Globus pallidus (tissue), 1 donor: ENCODE measurements around the gene SLC1A4.
"Not testable (repeated sequence)": the region's sequence is repeated elsewhere in the genome, so short reads cannot be mapped to it uniquely, and the experiment has no call there.

Experiments used
- DNase-seq: peaks from one replicate; pipeline ENCODE4 v3.0.0-alpha.2; 2015; ENCODE audit warnings: low spot score

The SLC1A4 gene

DNA sequence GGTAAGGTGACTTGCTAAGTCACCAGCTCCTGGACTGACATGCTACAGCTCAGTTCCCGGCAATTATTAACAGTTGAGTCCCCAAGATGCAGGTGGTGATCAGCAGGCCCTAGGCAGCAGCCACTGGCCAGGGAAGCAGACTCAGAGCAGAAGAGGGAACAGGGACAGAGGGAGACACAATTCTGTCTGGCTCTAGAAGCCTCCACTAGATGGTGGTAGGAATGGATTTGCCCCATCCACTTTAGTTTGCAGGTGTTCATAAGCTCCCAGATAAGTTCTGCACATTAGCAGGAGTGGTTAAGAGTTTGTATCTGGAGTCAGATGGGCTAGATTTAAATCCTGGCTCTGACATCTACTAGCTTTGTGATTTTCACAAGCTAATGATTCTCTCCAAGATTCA lies 25.5 kb upstream of the SLC1A4 start:
- DNase-seq: no peak

DNA sequence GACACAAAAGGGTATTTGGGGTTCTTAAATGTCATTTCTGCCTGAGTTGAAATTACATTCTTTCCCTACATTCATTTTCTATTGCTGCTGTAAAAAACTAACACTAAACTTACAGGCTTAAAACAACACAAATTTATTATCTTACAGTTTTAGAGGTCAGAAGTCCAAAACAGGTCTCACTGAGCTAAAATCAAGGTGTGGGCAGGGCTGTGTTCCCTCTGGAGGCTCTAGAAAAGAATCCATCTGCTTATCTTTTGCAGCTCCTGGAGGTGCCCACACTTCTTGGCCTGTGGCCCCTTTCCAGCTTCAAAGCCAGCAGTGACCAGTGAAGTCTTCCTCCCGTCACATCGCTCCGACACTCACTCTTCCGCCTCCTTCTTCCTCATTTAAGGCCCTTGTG lies 23.2 kb upstream of the SLC1A4 start:
- DNase-seq: no peak

DNA sequence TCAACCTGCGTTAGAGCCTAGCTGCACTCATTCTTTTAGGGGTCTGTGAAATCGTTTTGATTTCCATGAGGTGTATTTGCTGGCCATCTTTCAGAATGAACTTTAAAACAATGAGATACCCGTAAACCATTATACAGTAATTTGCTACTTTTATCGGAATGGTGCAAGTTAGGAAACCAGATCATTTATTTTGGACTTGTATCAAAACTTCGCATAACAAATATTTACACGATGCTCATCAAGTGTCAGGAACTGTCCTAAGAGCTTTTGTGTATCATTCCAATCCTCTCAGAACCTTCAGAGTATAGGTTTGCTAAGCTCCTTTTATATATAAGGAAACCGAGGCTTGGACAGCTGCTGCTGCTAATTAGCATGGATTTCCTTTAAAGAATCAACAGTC lies 22.4 kb upstream of the SLC1A4 start:
- no peak for DNase-seq

DNA sequence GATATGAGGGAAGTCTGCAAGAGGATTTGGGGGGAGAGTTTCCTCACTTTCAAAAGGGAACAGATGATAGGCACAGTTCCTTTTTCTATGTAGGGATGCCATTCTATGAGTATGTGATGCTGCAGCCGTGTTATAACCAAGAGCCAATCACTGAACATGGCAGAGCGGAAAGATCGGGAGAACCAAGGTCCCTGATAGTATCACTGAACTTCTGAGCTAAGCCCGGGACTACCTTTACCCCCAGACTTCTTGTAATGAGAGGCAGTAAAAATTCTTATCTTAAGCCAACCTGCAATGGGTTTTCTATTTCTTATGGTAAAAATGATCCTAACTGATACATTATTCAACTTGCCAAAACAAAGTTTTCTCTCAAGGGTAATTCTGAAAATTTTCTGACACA lies 21.6 kb upstream of the SLC1A4 start:
- no peak for DNase-seq

DNA sequence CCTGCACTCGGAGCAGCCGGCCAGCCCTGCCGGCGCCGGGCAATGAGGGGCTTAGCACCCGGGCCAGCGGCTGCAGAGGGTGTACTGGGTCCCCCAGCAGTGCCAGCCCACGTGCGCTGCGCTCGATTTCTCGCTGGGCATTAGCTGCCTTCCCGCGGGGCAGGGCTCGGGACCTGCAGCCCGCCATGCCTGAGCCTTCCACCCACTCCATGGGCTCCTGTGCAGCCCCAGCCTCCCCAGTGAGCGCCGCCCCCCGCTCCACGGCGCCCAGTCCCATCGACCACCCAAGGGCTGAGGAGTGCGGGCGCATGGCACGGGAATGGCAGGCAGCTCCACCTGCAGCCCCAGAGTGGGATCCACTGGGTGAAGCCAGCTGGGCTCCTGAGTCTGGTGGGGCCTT lies 20.1 kb upstream of the SLC1A4 start:
- not testable (repeated sequence) for DNase-seq

DNA sequence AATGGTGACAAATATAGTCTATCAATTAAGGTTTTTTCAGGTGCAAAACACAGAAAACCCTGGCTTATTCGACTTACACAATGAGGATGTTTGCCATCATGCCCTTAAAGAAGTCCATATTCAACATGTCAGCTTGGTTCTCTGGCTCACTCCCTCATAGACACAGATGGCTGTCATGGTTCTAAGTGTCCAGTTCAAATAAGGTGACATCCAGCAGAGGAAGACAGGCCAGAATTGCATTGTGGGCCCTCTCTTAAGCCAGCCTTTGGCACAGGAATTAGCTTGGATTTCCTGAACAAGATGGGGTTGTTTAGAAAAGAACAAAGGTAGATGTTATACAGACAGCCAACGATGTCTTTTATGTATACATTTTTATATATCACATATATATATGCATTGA lies 18.7 kb upstream of the SLC1A4 start:
- DNase-seq: no peak

DNA sequence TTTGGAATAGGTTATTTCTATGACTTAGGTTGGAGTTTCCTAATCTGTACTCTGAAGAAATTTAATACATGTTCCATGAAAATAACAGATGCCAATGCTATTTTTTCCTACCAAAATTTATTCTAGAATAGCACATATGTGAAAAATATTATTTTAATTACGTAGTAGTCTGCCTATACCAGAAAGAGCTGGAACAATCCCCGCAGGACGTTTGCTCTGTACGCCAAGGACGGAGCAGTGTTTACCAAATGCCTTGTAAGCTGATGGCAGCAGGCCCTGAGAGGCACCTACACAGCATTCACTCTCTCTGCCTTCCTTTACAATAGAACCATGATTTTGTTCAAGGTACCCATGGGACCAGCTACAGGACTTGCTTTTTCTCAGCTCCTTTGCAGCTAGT lies 16.8 kb upstream of the SLC1A4 start:
- no peak for DNase-seq

DNA sequence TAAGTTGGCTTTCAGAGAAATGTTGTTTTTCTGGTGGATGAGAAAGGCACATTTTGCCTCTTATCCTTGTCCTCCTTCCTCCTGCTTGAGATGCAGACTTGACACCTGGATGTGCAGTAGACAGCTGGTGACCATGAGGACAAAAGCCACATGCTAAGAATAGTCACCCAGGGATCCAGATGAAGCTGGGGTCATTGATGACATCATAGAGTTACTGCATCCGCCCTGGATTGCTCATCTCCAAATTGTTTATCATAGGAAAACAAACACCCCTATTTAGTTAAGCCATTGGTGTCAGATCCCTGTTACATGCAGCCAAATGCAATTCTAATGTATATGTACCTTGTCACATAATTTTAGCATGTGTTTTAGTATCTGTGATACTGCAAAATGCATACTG lies 16.3 kb upstream of the SLC1A4 start:
- DNase-seq: no peak

DNA sequence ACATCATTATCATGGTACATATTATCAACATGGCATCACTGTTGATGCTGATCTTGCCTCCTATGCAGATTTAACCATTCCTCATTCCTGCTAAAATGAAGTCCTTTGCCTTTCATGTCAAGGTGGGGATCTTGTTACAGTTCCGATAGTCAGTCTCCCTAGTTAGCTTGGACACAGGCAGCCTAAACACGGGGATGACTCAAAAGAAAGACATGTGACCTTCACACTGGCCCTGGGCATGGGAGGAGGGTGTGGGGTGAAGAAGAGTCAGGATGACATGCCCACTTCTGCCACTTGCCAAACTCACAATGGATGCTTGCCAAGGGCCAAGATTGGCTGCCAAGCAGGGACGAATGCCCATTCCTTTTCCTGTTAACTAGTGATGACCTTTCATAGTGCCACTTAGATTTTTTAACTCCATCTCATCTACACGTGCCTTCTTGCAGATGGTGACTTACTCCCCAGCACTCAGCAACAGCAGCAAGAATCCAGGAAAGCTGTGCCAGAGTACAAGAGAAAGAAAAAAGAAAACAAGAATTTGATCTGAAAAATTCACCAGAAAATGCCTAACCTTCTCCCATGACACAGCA lies 13.9 kb upstream of the SLC1A4 start:
- peak; percentile 54 for DNase-seq

DNA sequence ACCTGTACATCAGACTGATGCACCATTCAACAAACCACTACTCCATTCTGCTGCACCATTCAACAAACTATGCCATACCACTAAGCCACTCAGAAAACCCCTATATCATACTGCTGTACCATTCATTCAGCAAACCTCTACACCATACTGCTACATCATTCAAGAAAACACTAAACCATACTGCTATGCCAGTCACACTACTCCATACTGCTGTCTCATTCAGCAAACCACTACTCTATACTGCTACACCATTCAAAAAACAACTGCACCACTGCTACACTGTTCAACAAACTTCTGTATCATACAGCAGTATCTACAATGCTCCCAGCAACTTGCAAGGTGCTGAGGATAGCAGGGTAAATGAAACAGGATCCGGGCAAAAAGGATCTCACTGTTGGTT lies 12.9 kb upstream of the SLC1A4 start:
- DNase-seq: no peak

DNA sequence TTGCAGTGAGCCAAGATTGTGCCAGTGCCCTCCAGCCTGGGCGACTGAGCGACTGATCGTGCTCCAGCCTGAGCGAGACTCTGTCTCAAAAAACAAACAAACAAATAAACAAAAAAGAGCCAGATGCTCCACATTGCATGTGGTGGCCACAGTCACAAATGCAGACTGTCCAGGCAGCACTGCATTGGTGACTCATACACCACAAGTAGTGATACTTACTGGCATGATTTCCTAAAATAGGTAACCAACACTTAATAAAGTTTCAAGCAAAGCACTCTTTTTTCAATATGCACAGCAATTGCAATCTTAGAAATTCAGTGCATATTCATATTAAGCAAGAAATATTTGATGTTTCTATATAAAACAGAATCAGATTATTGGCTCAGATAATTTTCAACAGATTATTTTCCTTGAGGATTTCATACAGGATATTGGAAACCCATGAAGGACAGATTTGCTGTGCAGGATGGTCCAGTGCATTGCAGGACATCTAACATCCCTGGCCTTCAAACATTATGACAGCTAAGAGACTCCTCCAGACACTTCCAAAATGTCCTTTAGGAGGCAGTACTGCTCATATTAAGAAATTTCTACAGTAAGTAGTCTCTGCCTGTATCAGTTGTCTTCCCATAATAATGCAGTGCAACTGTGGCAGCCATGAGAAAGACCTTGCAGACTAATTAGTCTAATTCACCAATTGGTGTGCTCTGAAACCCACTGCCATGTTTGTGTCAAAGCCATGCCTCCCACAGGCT lies 10.5 kb upstream of the SLC1A4 start:
- no peak for DNase-seq

DNA sequence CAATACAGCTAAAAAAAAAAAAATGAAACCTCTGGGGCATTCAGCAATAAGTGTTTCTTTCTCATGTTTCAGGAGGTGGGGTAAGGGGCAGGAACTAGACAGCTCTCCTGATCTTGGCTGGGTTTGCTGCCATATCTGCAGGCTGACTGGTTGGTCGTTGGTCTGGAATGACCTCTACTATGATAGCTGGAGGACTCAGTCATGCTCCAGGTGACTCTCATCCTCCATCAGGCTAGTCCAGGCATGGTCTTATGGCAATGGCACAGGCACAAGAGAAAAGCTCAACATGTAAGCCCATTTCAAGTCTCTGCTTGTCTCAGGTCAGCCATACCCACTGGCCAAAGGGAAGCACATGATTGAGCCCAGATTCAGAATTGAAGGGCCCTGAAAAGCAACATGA lies 9.5 kb upstream of the SLC1A4 start:
- no peak for DNase-seq

DNA sequence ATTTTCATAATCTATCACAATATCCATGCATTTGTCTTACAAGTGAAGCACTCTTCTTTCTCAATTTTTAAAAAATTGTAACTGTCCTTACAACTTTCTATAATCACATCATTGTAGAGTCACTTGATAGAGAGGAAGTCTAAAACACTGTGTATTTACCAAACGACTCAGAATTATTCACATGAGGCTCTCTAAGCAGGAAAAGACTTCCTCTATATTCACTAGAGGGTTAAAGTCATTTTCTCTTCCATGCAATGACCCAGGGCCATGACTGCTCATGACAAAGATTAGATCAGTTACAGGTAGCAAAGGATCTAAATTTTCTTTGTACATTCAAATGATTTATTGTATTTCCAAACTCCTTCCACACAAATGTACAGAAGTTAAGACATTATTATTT lies 9.0 kb upstream of the SLC1A4 start:
- no peak for DNase-seq

DNA sequence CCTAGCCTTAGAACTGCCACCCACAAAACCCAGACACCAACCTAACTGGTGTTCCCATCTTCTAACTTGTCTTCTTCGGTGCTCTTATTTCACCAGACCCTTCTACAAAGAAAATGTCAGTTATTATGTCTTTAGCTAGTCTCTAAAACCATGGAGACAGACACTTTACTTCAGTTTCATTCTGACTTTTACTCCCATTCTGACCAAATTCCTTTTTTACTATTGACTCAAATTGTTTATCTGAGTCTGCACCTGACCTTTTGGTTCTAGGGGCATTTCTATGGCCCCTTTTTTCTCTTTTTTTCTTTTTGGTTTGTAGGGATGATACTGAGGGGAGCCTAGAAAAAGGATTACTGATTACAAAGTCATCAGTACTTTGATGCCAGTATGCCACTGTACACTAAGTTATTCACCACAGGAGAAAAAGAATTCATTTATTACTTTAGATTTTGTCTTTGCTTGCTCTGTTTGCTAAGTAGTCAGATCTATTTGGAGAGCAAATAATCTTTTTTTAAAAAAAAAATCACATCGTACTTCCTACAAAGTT lies 6.8 kb upstream of the SLC1A4 start:
- DNase-seq: no peak

DNA sequence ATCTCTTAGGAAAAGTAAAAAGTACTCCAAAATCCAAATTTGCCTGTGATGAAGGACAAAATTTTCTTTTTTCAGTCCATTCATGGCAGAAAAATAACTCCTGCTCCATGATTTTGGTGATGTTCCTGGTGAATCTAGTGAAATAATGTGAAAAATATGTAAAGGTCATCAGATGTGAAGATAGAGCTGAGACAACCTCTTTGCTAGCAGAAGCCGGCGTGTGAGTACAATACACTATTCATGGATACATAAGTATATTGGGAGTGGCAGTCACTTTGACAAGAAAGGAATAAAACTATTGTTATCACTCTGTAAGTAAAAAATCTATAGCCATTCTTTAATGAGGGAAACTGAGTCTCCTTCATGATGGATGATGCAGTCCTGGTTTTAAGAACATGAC lies 6.3 kb upstream of the SLC1A4 start:
- DNase-seq: no peak

DNA sequence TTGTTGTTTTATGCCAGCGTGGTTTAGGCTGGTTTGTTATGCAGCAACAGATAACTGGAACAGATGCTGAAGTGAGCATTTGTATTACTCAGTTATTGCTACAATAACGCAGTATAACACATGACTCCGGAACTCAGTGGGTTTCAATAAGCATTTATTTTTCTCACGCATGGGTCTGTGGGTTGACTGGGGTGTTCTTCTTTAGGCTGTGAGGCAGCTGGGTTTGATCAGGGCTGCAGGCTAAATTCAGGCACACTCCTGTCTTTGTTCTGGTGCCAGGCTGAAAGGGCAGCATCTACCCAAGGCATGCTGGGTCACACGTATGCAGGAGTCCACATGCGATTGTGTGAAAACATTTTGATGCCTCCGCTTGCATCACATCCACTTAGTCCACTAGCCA lies 3.8 kb upstream of the SLC1A4 start:
- DNase-seq: no peak

DNA sequence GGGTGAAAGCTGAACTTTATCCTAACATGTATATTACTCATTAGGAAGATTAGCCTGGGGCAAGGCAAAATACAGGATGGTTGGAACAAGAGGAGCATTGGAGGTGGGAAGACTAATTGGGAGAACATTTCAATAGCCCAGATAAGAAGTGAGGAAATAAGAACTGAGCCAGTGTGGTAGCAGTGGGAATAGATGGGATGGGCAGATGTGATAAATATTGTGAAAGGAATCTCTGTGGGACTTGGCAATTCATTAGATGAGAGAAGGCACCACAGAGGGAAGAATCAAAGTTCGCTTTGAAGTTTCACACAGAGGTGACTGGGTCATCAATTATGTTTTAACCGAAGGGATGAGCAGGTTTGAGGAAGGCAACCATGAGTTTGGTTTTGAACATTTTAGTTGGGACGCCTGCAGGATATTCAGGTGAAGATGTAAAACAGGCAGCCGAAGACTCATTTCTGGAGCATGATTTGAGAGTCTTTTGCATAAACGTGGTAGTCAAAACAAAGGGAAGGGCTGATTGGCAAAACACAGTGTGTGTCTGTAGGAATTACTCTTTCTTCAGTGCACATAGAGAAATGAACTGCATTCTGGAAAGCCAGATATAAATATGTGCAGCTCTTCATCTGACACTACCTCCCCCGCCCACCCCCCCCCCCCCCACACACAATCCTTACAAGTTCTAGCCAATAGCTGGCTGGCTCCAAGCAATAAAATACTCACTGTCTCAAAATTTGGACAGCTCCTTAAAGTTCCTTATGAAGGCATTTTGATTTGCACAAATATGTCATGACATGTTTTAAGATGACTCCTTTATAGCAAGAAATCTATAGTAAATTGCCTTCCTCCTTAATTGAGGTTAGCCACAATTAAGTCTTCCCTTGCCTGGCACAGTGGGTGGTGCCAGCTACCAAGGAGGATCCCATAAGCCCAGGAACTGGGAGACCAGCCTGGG lies 1.9 kb upstream of the SLC1A4 start:
- DNase-seq: no peak

DNA sequence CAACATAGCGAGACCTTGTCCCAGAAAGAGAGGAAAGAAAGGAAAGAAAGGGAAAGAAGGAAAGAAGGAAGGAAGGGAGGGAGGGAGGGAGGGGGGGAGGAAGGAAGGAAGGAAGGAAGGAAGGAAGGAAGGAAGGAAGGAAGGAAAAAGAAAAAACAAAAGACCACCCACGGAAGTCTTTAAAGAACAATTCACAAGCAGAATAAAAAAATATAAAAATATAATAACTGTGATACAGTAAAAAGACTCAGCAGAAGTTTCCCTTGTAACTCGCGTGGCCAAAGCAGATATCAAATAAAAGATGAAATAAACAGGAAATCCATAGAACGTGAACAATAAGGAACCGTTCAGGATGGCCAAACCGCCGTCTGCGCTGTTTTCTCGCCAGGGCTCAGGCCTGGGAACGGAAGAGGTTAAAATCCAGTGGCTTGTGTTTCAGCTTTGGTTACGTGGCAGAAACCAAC lies 1.2 kb upstream of the SLC1A4 start:
- DNase-seq: no peak

DNA sequence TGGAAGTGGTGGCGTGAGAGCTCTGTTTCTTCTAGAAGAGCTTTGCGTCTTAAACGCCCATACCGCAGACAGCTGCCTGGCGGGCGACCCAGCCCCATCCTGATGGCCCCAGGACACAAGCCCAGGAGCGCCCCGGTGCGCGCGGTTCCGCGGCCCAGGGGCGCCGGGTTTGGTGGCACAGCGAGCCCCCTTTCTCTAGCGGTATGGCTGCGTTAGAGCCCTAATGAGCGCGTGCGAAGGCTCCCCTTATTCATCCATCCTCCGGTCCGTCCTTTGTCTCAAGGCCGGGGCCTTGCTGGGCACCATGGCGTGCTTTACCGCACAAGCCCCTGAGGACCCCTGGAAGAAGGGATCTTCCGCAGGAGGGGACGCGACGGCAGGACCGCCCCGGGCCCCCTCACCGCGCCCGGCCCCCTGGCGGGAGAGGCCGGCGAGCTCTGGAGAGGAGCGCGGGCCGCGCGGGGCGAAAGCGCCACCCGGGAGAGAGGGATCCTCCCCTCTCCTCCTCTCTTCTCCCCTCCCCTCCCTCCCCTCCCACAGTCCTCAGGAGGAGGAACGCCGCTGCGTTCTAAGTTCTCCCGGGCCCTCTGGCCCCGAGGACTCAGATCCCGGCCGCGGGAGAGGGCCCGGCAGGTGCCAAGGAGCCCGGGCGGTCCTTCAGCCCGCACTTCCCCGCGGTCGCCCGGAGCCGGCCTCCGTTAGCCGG lies 626 bp upstream of the SLC1A4 start:
- DNase-seq: no peak

DNA sequence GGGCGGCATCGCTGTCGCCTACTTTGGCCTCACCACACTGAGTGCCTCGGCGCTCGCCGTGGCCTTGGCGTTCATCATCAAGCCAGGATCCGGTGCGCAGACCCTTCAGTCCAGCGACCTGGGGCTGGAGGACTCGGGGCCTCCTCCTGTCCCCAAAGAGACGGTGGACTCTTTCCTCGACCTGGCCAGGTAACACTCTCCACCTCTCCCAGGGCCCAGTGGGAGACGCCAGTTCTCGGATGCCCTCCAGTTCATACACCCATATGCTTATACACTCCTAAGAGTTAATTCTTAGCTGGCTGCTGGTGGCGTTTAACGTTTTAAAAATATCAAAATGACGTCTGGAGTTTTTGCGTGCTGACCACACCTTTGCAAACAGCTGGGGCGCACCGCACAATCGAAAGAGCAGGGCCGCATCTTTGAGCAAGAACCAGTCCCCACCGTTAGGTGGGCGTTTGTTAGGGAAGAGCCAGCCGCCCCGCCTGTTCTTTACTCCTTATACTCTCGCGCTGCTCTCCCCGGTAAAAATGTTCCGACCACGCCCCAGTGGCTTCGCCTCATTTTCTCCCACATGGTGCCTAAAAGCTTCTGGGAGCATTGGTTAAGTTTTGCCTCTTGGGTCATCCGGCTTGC lies 899 bp downstream of the SLC1A4 start:
- no peak for DNase-seq

DNA sequence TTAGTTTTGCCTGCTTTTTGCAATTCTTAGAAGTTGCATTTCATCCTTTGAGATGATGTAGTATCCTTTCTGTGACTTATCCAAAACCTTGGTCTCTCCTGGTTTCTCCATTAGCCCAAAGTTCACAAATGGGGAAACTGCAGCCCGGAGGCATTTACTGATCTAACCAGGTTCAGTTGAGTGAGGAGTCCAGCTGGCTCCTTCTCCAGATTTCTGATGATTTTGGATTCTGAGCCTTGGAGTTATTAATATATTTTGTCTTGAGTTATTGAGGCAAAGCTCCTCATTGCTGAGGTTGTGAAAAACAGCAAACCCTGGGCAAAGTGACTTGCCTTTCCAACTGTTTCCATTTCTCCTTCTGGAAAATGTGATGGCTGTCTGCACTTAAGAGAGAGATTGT lies 1.7 kb downstream of the SLC1A4 start:
- DNase-seq: no peak

DNA sequence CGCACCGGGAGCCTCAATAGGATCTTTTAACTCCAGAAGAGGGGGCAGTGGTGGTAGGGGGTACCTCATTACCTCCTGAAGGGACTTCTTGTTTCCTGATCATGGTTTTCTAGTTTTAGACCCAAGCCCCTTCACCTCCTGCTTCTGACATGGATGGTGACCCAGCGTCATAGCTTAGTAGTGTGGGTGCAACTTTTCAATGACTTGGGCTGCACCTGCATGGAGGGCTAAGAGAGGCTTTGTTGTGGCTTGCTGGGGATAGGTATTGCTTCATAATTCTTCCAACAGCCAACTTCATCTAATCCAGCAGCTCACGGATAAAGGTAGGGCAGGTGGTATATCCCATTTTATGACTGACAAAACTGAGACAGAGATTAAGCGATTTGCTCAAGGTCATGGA lies 3.0 kb downstream of the SLC1A4 start:
- DNase-seq: no peak
